ENCODE measurements around the gene KCTD5. TPM values are rescaled to one million over a fixed set of nuclear protein-coding genes. Genes with fewer than 3 reads are reported as not detected.
A peak's percentile ranks its signal among the peaks of the same experiment; 100 is the strongest.

KCTD5 gene
- total and polyA plus RNA-seq, 4 donors = 9.7 to 15.5 (median 13.7) TPM

DNA sequence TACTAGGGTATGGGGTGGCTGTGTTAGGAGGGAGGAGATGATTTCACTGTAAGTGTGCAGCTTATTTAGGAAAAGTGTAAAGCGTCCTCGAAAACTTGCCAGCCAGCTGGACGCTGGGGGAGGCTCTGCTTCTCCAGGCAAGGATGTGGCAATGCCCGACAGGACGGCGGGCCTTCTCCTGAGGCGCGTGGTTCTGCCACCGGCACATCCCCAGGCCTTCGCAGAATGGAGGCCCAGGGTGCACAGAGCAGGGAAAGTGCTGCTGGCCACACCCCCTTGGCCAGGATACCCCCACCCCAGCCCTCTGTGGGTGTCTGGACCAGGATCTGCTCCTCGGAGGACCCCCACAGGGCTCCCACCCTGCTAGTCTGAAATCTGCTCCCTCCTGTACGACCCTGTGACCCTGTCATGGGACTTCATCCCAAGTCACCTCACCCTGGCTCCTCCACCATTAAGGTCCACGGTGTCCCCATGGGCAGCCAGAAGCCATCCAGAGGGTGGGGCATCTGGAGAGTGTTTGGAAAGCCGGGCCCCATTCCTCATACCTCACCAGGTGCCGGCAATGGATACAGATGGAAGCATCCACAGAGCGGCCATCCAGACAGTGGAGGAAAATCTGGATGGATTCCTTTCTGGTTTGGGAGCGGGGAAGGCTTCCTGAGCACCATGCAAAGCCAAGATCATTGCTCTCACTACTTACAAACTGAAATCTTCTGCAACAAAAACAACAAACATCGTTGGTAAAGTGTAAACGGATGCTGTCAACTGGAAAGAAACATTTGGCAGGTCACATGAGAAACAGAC, 60.9 kb downstream of the KCTD5 start:
- no peaks in the 10 kb centered on the region for H3K9me3 ChIP-seq (ENCODE audit: control insufficient read depth, low read length)
- no peaks in the 10 kb centered on the region for H3K4me1 ChIP-seq (ENCODE audit: control insufficient read depth in 1 of 2, insufficient read depth in 2 of 2, low read length in 2 of 2)
- no peaks in the 10 kb centered on the region for H3K27me3 ChIP-seq (ENCODE audit: control insufficient read depth in 1 of 2, insufficient read depth in 2 of 2, low read length in 1 of 2)
- DNase-seq = peak in 1 of 2 donors; percentile 45
- H3K4me3 ChIP-seq (ENCODE audit: low read length in 2 of 2) = no peak overlapping the region
- ATAC-seq (ENCODE audit: low FRiP score) = no peak
- H3K27ac ChIP-seq (ENCODE audit: low read depth in 1 of 2, low read length in 2 of 2) = no peak overlapping the region
- intact Hi-C loops (cut with DNase I) = no loop called here
- H3K36me3 ChIP-seq (ENCODE audit: control insufficient read depth in 1 of 2, insufficient read depth in 2 of 2, low read length in 1 of 2) = no peaks in the 10 kb centered on the region
- 87 to 89% methylated on average over 19 of the region's 19 CpGs for WGBS, 2 donors

DNA sequence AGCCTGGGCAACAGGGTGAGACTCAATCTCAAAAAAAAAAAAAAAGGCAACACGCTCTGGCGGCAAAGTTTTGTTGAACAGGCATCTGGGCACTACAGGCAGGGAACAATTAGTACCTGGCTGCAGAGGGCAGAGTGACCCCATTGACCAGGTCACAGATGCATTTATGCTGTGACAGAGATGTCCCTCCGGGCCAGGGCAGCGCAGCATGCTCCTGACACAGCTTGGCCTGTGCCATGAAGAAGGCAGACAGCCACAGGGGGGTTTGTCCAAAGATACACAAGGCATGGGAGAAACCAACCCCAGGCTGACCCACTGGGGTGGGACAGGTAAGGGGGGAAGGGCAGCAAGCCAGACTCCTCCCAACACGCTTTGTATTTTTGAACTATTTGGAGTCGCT, 62.4 kb downstream of the KCTD5 start:
- H3K9me3 ChIP-seq (ENCODE audit: control insufficient read depth, low read length) = no peaks in the 10 kb centered on the region
- no peak overlapping the region for H3K4me3 ChIP-seq (ENCODE audit: low read length in 2 of 2)
- intact Hi-C loops (cut with DNase I) = no loop called here
- no peaks in the 10 kb centered on the region for H3K36me3 ChIP-seq (ENCODE audit: control insufficient read depth in 1 of 2, insufficient read depth in 2 of 2, low read length in 1 of 2)
- DNase-seq (peak in 1 of 2 donors; percentile 38), ATAC-seq (ENCODE audit: low FRiP score) (no peak)
- 83 to 87% methylated on average over 6 of the region's 6 CpGs for WGBS, 2 donors
- no peaks in the 10 kb centered on the region for H3K27me3 ChIP-seq (ENCODE audit: control insufficient read depth in 1 of 2, insufficient read depth in 2 of 2, low read length in 1 of 2)
- H3K27ac ChIP-seq (ENCODE audit: low read depth in 1 of 2, low read length in 2 of 2) = no peak overlapping the region
- no peaks in the 10 kb centered on the region for H3K4me1 ChIP-seq (ENCODE audit: control insufficient read depth in 1 of 2, insufficient read depth in 2 of 2, low read length in 2 of 2)

DNA sequence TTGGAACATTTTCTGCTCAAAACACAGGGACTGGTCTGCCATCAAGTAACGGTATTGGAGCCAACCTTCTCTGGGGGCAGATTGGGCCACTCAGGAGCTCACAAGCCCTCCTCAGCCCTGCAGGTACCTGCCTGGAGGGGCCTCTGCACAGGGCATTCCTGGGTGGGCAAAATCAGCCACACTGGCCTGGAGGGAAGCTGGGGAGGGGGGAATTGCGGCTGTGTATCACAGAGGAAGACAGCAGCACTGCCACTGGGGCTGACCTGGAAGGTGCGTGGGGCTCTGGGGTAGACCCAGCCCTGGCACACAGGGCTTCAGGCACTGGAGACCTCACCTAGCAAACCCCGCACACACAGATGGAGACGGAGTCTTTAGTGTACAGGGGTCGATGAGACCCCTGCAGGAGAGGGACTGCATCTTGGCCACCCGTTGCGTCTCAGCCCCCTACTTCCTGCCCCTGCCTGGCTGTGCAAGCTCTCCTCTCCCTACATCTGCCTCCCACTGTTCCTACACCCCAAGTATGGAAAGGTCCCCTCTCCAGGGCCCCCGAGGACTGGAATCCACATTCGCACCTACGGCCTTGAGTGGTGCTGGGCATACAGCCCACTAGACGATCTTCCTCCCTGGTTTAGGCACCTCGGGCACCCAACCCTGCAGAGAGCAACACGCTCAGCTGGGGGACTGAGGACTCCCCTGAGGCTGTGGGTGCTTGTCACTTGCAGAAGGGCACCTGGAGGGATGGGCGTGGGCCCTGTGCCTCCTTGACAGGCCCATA, 63.0 kb downstream of the KCTD5 start:
- intact Hi-C loops (cut with DNase I) = no loop called here
- no peak overlapping the region for H3K4me3 ChIP-seq (ENCODE audit: low read length in 2 of 2)
- H3K4me1 ChIP-seq (ENCODE audit: control insufficient read depth in 1 of 2, insufficient read depth in 2 of 2, low read length in 2 of 2) = no peaks in the 10 kb centered on the region
- no peaks in the 10 kb centered on the region for H3K9me3 ChIP-seq (ENCODE audit: control insufficient read depth, low read length)
- WGBS, 2 donors = 75 to 76% methylated on average over 15 of the region's 15 CpGs
- H3K36me3 ChIP-seq (ENCODE audit: control insufficient read depth in 1 of 2, insufficient read depth in 2 of 2, low read length in 1 of 2) = no peaks in the 10 kb centered on the region
- ATAC-seq (ENCODE audit: low FRiP score) = peak; percentile 34
- peak in 1 of 2 donors; percentile 72 for DNase-seq
- no peak overlapping the region for H3K27ac ChIP-seq (ENCODE audit: low read depth in 1 of 2, low read length in 2 of 2)
- no peaks in the 10 kb centered on the region for H3K27me3 ChIP-seq (ENCODE audit: control insufficient read depth in 1 of 2, insufficient read depth in 2 of 2, low read length in 1 of 2)

DNA sequence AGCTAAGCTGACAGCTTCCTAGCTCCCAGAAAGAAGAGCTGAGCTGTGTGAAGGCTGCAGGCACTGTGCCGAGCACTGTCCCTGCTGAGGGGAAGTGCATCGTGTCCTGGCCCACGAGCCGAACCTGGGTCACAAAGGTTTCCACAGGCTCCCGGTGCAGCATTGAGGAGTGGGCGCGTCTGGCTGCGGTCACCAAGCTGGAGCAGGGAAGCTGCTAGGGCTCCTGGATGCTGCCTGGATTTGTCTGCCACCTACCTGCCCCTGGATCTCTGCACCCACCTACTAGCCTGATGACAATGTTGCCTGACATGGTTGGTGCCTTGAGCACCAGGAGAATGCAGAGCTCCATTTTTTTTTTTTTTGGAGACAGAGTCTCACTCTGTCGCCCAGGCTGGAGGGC, 63.6 kb downstream of the KCTD5 start:
- WGBS, 2 donors = 83 to 86% methylated on average over 9 of the region's 9 CpGs
- H3K27me3 ChIP-seq (ENCODE audit: control insufficient read depth in 1 of 2, insufficient read depth in 2 of 2, low read length in 1 of 2) = no peaks in the 10 kb centered on the region
- no peak overlapping the region for H3K27ac ChIP-seq (ENCODE audit: low read depth in 1 of 2, low read length in 2 of 2)
- DNase-seq (peak in 1 of 2 donors; percentile 60), ATAC-seq (ENCODE audit: low FRiP score) (no peak)
- H3K36me3 ChIP-seq (ENCODE audit: control insufficient read depth in 1 of 2, insufficient read depth in 2 of 2, low read length in 1 of 2) = no peaks in the 10 kb centered on the region
- H3K9me3 ChIP-seq (ENCODE audit: control insufficient read depth, low read length) = no peaks in the 10 kb centered on the region
- intact Hi-C loops (cut with DNase I) = no loop called here
- no peaks in the 10 kb centered on the region for H3K4me1 ChIP-seq (ENCODE audit: control insufficient read depth in 1 of 2, insufficient read depth in 2 of 2, low read length in 2 of 2)
- H3K4me3 ChIP-seq (ENCODE audit: low read length in 2 of 2) = no peak overlapping the region

DNA sequence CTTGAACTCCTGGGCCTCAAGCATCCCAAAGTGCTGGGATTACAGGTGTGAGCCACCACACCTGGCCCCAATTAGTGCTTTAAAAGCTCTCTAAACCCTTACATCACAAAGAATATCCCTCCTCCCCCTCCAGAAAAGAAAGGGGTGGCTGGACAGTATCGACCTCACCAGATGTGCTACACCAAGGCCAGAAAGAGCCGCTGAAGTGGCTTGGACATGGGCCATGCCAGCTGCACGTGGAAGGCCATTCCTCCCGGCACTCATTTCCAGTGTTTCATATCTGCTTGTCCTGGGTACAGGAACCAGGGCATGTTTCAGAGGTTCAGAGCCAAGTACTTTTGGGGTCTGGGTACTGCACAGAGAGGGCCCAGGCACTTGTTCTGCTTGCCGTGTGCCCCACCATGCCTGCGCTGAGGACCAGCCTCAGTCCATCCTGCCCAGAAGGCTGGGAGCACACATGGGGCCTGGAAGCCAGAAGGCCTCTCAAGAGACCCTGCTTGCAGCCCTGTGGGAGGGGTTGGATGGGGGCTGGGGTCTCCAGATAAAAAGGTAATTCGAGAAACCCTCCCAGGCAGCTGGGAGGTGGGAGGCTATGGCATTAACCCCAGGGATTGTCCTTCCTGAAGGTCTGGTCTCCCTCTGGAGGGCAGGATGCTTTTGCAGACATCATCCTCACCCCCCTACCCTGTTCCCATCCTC, 66.6 kb downstream of the KCTD5 start:
- 85 to 86% methylated on average over 7 of the region's 7 CpGs for WGBS, 2 donors
- ATAC-seq (ENCODE audit: low FRiP score) (no peak), DNase-seq (peak in 1 of 2 donors; percentile 49)
- H3K36me3 ChIP-seq (ENCODE audit: control insufficient read depth in 1 of 2, insufficient read depth in 2 of 2, low read length in 1 of 2) = no peaks in the 10 kb centered on the region
- no peaks in the 10 kb centered on the region for H3K4me1 ChIP-seq (ENCODE audit: control insufficient read depth in 1 of 2, insufficient read depth in 2 of 2, low read length in 2 of 2)
- H3K4me3 ChIP-seq (ENCODE audit: low read length in 2 of 2) = no peak overlapping the region
- intact Hi-C loops (cut with DNase I) = no loop called here
- no peak overlapping the region for H3K27ac ChIP-seq (ENCODE audit: low read depth in 1 of 2, low read length in 2 of 2)
- no peaks in the 10 kb centered on the region for H3K27me3 ChIP-seq (ENCODE audit: control insufficient read depth in 1 of 2, insufficient read depth in 2 of 2, low read length in 1 of 2)
- H3K9me3 ChIP-seq (ENCODE audit: control insufficient read depth, low read length) = no peaks in the 10 kb centered on the region

DNA sequence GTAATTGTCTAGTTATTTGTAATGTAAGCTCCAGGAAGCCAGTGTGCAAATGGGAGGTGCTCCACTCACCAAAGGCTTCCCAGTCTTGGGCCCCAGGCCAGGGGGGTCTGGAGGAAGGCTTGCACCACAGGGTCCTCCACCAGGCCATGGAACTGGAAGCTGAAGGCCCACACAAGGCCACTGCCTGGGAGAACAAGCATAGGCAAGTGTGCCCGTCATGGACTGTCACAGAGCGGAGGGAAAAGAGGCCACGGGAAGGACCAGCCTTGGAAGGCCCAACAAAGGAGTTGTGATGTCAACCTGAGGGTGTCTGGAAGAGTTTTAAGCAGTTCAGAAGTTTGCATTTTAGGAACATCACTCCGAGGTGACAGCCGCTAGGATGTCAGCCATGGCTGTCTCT, 67.2 kb downstream of the KCTD5 start:
- ATAC-seq (ENCODE audit: low FRiP score) = no peak
- intact Hi-C loops (cut with DNase I) = no loop called here
- Histone ChIP-seq H3K9me3 (ENCODE audit: control insufficient read depth, low read length) (no peaks in the 10 kb centered on the region), H3K27me3 (ENCODE audit: control insufficient read depth in 1 of 2, insufficient read depth in 2 of 2, low read length in 1 of 2) (no peaks in the 10 kb centered on the region), H3K27ac (ENCODE audit: low read depth in 1 of 2, low read length in 2 of 2) (no peak overlapping the region), H3K4me1 (ENCODE audit: control insufficient read depth in 1 of 2, insufficient read depth in 2 of 2, low read length in 2 of 2) (no peaks in the 10 kb centered on the region), H3K4me3 (ENCODE audit: low read length in 2 of 2) (no peak overlapping the region), H3K36me3 (ENCODE audit: control insufficient read depth in 1 of 2, insufficient read depth in 2 of 2, low read length in 1 of 2) (no peaks in the 10 kb centered on the region)
- peak in 1 of 2 donors; percentile 54 for DNase-seq
- WGBS, 2 donors = 97 to 98% methylated on average over 5 of the region's 5 CpGs

DNA sequence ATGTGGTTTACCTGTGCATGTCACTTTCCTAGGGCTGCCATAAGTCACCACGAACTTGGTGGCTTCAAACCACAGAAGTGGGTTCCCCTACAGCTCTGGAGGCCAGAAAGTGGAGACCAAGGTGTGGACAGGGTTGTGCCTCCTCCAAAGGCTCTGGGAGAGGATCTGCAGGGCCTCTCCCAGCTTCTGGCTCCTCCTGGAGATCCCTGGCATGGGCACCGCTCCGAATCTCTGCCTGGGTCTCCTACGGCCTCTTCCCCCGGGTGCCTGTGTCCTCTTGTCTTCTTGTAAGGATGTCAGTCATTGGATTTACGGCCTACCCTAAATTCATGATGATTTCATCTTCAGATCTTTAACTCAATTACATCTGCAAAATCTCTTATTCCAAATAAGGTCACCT, 67.6 kb downstream of the KCTD5 start:
- Histone ChIP-seq H3K4me3 (ENCODE audit: low read length in 2 of 2) (no peak overlapping the region), H3K27me3 (ENCODE audit: control insufficient read depth in 1 of 2, insufficient read depth in 2 of 2, low read length in 1 of 2) (no peaks in the 10 kb centered on the region), H3K4me1 (ENCODE audit: control insufficient read depth in 1 of 2, insufficient read depth in 2 of 2, low read length in 2 of 2) (no peaks in the 10 kb centered on the region), H3K27ac (ENCODE audit: low read depth in 1 of 2, low read length in 2 of 2) (no peak overlapping the region), H3K36me3 (ENCODE audit: control insufficient read depth in 1 of 2, insufficient read depth in 2 of 2, low read length in 1 of 2) (no peaks in the 10 kb centered on the region), H3K9me3 (ENCODE audit: control insufficient read depth, low read length) (no peaks in the 10 kb centered on the region)
- WGBS, 2 donors = 90 to 94% methylated on average over 6 of the region's 6 CpGs
- no peak for ATAC-seq (ENCODE audit: low FRiP score)
- intact Hi-C loops (cut with DNase I) = no loop called here
- peak in 1 of 2 donors; percentile 36 for DNase-seq

DNA sequence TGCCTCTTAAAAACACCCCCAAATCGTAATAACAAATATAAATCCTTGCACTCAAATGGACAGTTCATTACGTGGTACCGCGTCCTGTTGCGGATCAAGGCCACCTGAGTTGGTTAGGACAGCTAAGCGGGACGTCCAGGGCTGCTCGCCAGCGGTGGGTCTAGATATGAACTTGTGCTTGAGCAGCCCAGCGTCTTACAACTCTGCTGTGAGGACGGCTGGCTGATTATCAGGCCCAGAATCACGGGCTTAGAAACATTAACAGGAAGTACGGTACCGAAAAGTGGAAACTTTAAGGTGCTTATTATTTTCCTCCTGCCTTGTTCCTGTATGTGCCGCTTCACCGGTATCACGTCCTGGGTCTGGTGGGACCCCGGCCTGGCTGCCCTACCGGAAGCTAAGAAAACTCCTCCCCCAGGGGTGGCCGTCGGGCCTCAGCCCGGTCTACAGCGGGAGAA, 69.3 kb downstream of the KCTD5 start:
- no peak overlapping the region for H3K4me3 ChIP-seq (ENCODE audit: low read length in 2 of 2)

More for the DNA sequence above, 69.3 kb downstream of the KCTD5 start:
- peak in 1 of 2 donors; percentile 67 for DNase-seq
- no peak for ATAC-seq (ENCODE audit: low FRiP score)
- Histone ChIP-seq H3K4me1 (ENCODE audit: control insufficient read depth in 1 of 2, insufficient read depth in 2 of 2, low read length in 2 of 2) (peaks cover 0 to 2% of the 10 kb centered on the region in 2 donors), H3K27me3 (ENCODE audit: control insufficient read depth in 1 of 2, insufficient read depth in 2 of 2, low read length in 1 of 2) (no peaks in the 10 kb centered on the region), H3K9me3 (ENCODE audit: control insufficient read depth, low read length) (no peaks in the 10 kb centered on the region), H3K27ac (ENCODE audit: low read depth in 1 of 2, low read length in 2 of 2) (peak overlapping the region in 1 of 2 donors; percentile 97), H3K36me3 (ENCODE audit: control insufficient read depth in 1 of 2, insufficient read depth in 2 of 2, low read length in 1 of 2) (no peaks in the 10 kb centered on the region)
- intact Hi-C loops (cut with DNase I) = loop anchor here in 1 of 2 donors (1.0 kb wide), 2 partner anchors 26 to 30 kb away; partner anchors contain the start of gene ELOB
- 47 to 52% methylated on average over 23 of the region's 23 CpGs for WGBS, 2 donors
